ENCODE results near the gene VSNL1. TPM values are rescaled to one million over a fixed set of nuclear protein-coding genes. Genes with fewer than 3 reads are reported as not detected.

VSNL1 gene
- total RNA-seq, 1 donor from 2014 or later = 15.8 TPM

DNA sequence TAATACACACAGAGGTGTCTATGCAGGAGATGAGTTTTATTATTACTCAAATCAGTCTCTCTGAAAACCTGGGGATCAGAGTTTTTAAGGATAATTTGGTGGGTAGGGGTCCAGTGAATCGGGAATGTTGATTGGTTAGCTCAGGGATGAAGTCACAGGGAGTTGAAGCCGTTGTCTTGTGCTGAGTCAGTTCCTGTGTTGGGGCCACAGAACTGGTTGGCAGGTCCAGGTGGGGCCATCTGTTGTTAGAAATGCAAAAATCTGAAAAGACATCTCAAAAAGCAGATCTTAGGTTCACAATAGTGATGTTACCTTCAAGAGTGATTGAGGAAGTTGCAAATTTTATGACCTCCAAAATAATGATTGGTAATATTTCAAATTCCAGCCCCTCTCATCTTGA is 86.9 kb downstream of the VSNL1 start:
- H3K27me3 ChIP-seq (ENCODE audit: low read depth) = no peaks in the 10 kb centered on the region
- H3K27ac ChIP-seq (replicated peaks) = no peak overlapping the region
- intact Hi-C loops (cut with micrococcal nuclease) = no loop called here
- TF ChIP-seq, protein P1, sequence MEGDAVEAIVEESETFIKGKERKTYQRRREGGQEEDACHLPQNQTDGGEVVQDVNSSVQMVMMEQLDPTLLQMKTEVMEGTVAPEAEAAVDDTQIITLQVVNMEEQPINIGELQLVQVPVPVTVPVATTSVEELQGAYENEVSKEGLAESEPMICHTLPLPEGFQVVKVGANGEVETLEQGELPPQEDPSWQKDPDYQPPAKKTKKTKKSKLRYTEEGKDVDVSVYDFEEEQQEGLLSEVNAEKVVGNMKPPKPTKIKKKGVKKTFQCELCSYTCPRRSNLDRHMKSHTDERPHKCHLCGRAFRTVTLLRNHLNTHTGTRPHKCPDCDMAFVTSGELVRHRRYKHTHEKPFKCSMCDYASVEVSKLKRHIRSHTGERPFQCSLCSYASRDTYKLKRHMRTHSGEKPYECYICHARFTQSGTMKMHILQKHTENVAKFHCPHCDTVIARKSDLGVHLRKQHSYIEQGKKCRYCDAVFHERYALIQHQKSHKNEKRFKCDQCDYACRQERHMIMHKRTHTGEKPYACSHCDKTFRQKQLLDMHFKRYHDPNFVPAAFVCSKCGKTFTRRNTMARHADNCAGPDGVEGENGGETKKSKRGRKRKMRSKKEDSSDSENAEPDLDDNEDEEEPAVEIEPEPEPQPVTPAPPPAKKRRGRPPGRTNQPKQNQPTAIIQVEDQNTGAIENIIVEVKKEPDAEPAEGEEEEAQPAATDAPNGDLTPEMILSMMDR (IDR thresholded peaks at IDR 0.05; ENCODE audit: borderline replicate concordance) = no peak
- no peak overlapping the region for H3K4me3 ChIP-seq
- H3K9me3 ChIP-seq (replicated peaks) = peaks cover 11% of the 10 kb centered on the region
- no peaks in the 10 kb centered on the region for H3K36me3 ChIP-seq
- H3K4me1 ChIP-seq = peaks cover 5% of the 10 kb centered on the region
- no peak for DNase-seq

DNA sequence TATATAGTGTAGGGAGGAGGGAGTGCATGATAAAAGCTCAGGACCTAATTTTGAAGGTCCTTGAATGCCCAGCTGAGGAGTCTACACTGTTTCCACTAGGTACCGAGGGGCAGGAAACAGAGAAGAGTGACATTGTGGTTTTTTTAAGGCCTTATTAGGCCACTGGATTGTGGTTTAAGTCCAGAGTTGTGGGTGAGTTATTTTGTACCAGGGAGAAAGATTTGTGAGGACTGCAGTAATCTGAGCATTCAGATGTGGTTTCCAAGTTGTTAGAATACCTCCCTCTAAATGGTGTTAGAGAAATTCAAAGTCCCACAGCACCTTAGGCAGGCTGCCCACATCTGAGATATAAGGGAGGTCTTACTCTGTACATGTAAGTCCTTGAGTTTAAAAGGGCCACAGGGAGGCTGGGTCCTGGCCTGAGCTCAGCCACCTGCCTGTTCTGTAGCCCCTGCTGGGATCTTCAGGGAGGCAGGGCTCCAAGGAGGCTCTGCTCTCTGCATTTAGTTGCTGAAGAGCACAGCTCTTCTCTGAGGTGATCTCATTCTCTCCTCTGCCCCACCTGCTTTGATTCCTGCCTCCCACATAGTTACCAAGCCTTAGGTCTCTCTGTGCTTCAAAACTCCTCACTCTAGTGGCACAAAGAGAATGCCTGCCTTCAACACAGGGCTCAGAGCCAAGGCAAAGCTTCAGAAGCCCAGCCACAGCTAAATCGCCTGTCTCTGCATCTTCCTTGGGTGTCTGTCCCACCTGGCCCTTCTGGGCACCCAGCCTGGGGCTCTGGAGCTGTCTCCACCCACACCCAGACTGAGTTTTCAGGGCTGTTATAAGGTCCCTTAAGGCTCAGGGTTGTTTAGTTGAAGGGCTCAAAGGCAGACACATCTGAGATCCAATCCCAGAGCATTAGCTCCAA is 88.1 kb downstream of the VSNL1 start:
- DNase-seq = no peak
- intact Hi-C loops (cut with micrococcal nuclease) = no loop called here
- no peaks in the 10 kb centered on the region for H3K36me3 ChIP-seq
- H3K9me3 ChIP-seq (replicated peaks) = peaks cover 11% of the 10 kb centered on the region
- TF ChIP-seq, protein P1 (IDR thresholded peaks at IDR 0.05; ENCODE audit: borderline replicate concordance) = no peak
- no peak overlapping the region for H3K27ac ChIP-seq (replicated peaks)
- H3K4me1 ChIP-seq = peaks cover 5% of the 10 kb centered on the region
- no peak overlapping the region for H3K4me3 ChIP-seq
- no peaks in the 10 kb centered on the region for H3K27me3 ChIP-seq (ENCODE audit: low read depth)

DNA sequence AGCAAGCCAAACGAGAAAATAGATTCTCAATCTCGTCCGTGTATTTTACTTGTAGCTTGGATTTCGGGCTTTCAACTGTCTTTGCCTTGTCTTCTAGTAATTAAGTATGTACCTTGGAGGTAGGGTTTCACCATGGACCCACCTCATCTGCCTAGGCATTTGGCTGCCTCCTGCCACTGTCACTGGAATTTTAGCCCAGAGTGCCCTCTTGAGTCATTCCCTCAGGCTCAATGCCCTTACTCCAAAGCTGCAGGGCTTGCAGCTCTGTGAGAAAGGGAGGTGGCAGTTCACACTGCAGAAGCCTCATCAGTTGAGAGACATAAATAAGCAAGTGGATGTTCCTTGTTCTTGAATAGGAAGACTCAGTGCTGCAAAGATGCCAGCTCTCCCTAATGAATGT is 89.6 kb downstream of the VSNL1 start:
- Histone ChIP-seq H3K27ac (replicated peaks) (no peak overlapping the region), H3K9me3 (replicated peaks) (peaks cover 11% of the 10 kb centered on the region), H3K4me3 (no peak overlapping the region), H3K36me3 (no peaks in the 10 kb centered on the region), H3K4me1 (peaks cover 15% of the 10 kb centered on the region), H3K27me3 (ENCODE audit: low read depth) (no peaks in the 10 kb centered on the region)
- intact Hi-C loops (cut with micrococcal nuclease) = no loop called here
- no peak for DNase-seq
- TF ChIP-seq, protein P1 (IDR thresholded peaks at IDR 0.05; ENCODE audit: borderline replicate concordance) = no peak

DNA sequence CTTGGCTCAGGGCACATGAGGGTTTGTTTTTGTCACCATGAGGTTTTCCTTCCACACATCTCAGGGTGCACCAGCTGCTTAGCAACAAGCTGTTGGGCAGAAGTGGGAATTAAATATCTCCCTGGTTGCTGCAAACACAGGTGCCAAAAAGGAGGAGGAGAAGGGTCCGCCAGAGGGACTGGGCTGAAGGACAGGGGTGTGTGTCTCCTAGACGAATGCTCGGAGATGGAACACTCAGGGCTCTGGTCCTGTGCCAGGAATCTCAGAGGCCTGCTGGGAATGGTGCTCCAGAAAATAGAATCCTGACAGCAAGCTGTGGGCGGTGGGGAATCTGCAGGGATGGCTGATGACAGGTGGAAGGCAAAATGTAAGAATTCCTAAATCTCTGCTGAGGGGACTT is 94.5 kb downstream of the VSNL1 start:
- Histone ChIP-seq H3K36me3 (no peaks in the 10 kb centered on the region), H3K9me3 (replicated peaks) (peaks cover 2% of the 10 kb centered on the region), H3K4me1 (peaks cover 23% of the 10 kb centered on the region), H3K27me3 (ENCODE audit: low read depth) (no peaks in the 10 kb centered on the region), H3K27ac (replicated peaks) (no peak overlapping the region), H3K4me3 (no peak overlapping the region)
- DNase-seq = no peak
- intact Hi-C loops (cut with micrococcal nuclease) = no loop called here
- TF ChIP-seq, protein P1 (IDR thresholded peaks at IDR 0.05; ENCODE audit: borderline replicate concordance) = no peak

DNA sequence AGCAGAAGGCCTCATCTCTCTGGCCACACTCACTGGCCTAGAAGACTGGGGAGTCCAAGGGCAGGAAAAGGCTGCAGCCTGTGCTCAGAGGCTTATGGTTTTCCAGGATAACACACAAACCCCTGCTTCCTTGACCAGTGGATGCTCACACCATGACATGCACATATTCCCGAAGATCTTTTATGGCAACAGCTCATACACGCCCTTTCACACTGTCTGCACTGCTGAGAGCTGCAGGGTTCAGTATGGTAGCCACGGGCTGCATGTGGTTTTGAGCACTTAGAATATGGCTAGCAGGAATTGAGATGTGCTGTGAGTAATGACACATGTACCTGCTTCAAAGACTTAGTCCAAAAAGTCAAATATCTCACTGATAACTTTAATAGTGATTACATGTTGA is 95.8 kb downstream of the VSNL1 start:
- DNase-seq = no peak
- H3K4me1 ChIP-seq = peaks cover 27% of the 10 kb centered on the region
- TF ChIP-seq, protein P1 (IDR thresholded peaks at IDR 0.05; ENCODE audit: borderline replicate concordance) = no peak

More for the DNA sequence above, 95.8 kb downstream of the VSNL1 start:
- H3K9me3 ChIP-seq (replicated peaks) = no peaks in the 10 kb centered on the region
- intact Hi-C loops (cut with micrococcal nuclease) = no loop called here
- H3K27me3 ChIP-seq (ENCODE audit: low read depth) = no peaks in the 10 kb centered on the region
- no peaks in the 10 kb centered on the region for H3K36me3 ChIP-seq
- no peak overlapping the region for H3K27ac ChIP-seq (replicated peaks)
- no peak overlapping the region for H3K4me3 ChIP-seq
